SKM-1 treated with dmso at 0.1 percent for 144 hours (cell line): ENCODE measurements around the gene LFNG.

Source experiments
- DNase-seq: peaks from one replicate; lab custom pipeline; 2025; ENCODE audit not compliant: unreplicated experiment; lab: John Stamatoyannopoulos, UW

LFNG gene

DNA sequence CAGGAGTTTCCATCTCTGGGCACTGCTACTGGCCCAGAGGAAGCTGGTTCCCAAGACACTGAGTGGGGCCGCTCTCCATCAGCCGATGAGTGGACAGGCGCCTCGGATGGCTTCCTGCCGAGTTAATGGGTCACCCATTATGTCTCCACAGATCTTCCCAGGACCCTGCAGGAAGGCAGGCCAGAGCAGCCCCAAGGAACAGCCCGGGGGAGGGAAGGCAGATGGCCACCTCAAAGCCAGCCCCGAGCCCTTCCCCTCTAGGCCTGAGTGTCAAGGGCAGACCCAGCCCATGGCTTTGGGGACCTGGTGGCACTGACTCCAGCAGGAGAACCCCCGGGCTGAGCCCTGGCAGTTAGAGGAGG, 3.4 kb upstream of the LFNG start:
- no peak for DNase-seq

DNA sequence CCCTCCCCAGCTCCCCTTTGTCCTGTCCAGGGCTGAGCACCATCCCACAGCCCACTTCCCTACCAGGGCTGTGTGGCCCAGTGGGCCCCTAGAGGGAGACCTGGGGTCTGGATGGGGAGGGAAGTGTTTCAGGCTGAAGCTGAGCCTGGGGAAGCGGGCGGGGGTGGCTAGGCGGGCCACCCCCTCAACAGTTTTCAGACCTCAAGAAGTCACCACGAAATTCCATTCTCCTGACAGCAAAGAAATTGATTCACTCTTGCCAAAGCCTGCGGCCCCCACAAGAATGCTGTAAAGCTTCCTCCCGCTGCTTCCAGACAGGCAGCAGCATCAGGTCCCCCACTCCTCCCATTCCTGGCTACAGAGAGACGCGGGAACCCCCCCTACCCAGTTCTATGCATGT, 2.5 kb upstream of the LFNG start:
- no peak for DNase-seq

DNA sequence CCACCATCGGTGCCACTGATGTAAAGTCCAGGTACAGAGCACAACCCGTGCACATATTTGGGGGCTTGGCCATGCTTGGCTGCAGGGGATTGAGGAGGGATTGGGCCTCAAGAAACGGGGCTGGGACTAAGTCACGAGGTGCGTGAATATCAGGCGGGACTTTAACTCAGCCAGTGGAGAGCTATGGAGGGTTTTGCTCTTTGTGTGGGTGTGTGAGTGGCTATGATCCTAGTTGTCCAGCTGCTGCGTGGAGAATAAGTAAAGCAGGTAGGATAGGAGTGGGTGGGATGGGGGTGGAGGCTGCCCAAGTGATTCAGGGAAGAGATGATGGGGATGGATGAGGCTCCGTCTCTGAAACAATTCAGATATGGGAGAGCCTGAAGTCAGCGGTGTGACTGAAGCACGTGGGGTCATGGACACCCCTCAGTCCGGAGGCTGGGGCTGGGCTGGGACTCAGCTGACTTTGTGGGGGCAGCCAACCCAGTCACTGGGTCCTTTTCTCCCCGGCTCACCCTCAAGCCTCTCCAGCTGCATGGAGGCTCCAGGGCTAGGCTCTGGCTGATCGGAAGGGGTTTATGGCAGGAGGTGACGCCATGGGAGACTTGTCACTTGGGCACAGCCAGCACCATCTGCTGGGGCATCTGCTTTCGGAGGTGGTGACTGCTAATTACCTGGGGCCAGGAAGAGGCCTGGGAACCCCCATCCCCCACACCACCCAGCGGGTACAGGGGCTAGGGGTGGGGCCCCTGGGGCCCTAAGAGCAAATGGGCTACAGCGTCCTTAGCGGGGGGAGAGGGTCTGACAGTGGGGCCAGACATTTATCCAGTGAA, 1.7 kb upstream of the LFNG start:
- no peak for DNase-seq

DNA sequence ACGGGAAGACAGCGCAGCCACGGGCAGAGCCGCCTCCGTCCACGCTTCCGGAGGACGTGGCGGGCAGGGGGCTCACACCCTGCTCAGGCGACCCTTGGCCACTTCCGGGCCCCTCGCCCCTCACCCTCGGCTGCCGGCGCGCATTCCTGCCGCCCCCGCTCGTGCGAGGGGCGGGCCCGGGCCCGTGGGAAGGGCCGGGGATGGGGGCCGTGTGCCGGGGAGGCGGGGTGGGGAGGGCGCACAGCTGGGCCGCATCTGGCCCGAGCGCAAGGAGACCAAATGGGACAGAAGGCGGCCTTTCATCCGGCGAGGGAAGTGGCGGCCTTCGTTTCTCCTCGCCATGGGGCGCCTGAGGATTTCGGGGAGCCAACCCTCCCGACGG, 846 bp upstream of the LFNG start:
- DNase-seq: no peak

DNA sequence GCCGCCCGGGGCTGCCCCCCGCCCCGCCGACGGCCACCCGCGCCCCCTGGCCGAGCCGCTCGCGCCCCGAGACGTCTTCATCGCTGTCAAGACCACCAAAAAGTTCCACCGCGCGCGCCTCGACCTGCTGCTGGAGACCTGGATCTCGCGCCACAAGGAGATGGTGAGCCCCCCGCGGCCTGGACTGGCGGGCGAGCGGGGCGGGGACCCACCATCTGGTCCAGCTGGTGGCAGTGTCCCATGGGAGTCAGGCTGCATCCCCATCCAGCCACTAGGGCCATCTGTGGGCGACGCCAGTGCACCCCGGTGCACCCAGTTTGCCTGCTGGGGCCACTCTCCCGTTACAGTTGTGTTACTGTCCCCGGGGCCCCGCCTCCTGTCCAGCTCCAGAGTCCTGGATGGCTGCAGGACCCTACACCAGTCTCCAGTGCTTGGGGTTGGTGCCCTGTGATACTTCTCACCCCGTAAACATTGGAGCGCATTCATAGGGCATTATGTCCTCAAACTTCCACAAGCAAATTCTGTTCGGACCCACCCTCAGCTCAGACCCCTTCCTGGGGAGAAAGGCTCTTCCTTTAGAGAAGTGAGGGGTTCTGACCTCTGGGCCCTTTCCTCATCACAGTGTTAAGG, 672 bp downstream of the LFNG start:
- DNase-seq: no peak

DNA sequence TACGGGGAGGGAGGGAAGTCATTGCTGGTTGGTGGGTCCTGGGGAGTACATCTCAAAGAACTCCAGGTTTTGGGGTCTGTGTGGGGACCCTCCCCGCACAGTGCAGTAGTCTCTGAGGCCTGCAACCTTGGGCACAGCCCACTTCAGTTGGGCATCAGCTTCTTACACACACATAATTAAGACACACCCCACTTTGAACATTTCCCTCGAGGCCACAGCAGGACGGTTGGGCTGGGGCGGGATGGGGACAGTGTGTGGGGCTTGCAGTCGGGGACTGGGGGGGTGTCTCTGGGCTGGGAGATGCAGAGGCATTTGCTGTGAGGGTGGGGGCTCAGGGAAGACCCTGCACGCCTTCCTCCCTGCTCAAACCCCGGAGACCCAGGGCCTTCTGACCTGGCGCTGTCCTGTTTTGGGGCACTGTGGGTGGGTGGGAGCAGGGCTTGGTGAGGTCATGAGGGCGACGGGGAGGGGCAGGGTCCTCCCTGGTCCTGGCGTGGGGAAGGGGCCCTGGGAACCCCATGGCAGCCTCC, 1.3 kb downstream of the LFNG start:
- DNase-seq: no peak

DNA sequence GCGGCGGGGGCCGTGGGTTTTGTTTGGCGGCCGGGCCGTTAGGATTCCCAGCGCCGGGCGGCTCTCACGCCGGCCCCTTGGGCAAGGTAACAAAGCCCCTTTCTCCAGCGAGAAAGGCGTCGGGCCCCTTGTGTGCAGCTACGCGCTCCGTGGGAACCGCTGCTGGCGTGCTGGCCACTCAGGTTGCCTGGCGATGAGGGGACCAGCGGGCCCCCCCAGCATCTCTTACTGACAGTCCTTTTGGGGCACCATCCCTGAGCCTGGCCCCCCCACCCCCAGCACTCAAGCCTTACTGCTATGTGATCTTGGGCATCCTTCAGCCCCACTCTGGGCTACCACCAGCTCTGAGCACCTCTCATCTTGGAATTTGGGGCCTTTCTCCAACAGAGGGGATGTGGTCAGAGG, 1.8 kb downstream of the LFNG start:
- no peak for DNase-seq

DNA sequence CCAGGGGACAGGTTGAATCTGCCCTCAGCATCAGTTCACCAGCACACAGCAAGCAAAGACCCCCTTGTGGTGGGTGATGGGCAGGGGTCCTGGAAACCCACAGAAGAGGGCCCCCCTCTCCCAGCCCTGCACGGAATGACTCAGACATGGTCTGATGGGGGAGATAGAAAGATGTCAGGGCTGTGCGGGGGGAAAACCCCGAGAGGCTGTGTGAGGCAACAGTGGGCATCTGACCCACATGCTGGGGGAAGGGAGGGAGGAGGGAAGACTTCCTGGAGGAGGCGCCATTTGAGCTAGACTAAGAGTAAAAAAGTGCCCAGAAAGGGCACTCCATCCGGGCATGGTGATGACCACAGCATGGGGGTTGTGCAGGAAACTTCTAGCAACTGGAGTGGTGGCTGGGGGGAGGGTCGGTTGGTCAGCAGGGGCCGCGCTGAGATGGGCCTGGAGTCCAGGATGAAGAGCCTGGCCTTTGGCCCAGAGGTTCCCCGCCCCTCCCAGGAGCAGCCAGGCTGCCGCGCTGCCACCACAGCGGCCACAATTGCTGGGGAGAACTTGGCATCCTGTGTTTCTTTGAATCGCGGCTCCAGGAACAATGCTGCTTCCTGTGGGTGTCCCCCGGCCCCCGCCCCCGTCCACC, 2.5 kb downstream of the LFNG start:
- no peak for DNase-seq

DNA sequence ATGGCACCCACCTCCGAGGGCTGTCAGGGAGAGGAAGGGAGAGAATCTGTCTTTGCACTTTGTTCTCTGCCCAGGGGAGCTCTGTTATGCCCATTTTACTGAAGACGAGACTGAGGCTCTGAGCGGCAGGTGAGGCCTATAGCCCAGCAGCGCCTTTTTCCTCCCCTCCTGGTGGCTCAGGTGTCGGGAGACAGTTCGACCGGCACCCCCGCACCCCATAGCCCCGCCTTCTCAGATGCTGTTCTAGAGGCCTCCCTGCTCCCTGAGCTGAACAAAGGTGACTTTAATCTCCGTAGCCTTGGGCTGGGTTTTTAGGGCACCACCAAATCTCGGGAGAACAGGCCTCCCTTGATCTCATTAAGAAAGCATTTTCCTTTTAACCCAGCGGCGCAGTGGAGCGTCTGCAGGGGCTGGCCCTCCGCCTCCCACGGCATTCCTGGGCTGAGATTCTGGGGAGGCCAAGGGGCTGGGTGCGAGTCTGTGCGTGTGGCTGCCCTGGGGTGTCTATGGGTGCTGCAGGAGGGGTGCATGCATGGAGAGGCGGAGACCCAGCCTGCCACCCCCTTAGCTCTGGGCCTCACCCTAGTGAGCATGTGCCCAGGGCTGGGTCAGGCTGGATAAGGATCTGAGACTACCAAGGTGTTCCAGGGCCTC, 3.3 kb downstream of the LFNG start:
- no peak for DNase-seq

DNA sequence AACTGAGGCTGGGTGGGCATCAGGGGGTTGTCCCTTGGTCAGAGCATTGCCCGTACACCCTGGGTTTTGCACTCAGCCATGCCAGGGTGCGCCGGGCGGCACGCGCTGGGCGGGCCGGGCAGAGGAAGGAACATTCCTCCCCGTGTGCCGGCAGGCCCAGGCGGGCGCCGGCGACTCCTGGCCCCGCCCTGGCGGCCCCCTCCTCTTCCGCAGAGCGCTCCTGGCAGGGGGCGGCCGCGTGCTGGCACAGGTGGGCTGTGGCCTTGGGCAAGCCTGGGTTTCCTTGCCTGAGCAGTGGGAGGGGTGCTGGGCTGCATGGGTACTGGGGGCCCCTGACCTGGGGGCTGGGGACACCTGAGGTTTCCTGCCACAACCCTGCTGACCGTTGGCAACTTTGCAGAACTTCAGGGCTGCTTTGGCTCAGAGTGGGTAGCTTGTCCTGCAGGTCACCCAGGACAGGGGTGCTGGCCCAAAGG, 3.9 kb downstream of the LFNG start:
- DNase-seq: no peak

DNA sequence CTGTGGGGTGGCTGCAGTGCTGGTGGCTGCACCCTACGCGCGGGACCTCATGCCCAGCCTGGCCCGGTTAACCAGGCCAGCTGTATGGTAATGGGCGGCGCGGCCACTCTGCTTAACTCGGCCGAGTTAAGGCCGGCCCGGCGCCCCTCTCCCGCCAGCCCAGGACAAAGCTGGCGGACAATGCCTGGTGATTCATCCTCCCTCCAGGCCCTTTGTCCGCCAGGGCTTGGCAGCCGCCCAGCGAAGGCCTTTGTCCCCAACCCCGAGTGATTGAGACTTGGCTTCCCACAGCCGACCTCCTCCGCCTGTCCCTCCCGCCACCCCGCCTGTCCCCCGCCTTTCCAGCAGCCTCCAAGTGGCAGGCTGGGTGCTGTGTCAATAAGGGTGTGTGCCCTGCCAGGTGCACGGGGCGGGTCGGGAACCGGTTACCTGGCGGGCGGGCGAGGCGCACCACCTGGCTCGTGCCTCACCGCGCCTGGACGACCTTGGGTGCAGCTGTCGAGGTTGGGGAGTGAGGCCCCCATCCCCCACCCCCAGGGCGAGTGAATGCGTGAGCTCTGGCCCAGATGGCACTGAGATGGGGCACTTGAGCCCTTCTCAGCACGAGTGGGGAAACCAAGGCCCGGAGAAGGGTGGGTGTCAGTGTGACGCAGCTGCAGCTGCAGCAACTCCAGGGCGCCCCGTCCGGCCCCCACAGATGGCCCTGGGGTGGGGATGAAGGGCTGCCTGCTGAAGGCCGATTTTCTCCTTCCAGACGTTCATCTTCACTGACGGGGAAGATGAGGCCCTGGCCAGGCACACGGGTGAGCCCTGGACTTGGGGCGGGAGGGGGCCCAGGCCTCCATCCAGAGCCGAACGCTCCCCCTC, 4.6 kb downstream of the LFNG start:
- no peak for DNase-seq

DNA sequence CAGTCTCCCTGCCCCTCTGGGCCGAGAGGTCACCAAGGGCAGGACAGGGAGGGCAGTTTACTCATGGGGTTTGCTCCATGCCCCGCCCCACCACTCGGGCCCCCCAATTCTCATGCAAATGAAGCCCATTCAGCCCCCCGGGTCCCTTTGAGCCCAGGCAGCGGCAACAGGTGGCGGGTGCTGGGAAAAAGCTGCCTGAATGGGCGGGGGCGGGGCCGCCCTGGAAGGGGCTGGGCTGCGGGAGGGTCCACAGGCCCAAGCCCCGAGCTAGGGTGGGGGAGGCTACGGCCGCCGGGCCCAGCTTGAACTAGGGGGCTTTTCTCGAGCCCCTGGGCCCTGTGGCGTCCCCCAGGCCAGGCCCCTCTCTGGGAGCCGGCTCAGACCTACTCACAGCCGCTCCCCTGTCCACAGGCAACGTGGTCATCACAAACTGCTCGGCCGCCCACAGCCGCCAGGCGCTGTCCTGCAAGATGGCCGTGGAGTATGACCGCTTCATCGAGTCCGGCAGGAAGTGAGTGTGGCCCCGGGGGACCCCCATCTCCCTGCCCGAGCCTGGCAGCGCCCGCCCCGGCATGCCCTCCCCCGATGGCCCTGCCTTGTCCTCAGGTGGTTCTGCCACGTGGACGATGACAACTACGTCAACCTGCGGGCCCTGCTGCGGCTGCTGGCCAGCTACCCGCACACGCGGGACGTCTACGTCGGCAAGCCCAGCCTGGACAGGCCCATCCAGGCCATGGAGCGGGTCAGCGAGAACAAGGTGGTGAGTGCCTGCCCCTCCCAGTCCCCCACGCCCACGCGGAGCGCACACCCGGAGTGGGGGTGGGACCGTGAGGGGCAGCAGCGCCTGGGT, 5.5 kb downstream of the LFNG start:
- no peak for DNase-seq

DNA sequence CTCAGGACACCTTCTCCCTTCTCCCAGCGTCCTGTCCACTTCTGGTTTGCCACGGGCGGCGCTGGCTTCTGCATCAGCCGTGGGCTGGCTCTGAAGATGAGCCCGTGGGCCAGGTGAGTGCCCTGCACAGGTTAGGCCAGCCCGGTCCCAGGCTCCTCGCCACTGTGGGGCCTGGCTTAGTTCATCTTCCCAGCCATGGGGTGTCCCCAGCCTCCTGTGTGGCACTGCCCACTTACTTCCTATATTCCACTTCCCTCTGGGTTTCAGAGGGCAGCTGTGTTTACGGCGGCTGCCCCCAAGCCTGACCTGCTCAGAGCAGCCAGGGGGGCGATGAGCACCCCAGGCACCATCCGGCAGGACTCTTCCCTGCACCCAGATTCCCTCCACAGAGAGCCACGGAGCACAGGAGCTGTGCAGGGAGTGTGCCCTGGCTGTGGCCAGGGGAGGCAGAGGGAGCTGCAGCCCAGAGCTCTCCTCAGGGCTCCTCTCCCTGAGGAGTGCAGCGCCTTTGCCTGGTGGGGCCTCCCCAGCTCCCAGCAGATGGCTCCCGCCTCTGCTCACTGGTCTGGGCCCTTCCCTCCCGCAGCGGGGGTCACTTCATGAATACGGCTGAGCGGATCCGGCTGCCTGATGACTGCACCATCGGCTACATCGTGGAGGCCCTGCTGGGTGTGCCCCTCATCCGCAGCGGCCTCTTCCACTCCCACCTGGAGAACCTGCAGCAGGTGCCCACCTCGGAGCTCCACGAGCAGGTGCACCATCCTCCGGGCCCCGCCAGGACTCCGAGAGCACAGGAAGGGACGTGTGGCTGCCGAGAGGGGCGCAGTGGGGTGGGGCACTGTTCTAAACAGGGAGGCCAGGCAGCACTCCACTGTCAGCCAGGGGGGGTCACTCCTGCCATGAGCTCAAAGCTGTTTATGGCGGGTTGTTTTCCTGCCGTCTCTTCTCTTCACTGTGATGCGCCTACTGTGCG, 6.4 kb downstream of the LFNG start:
- no peak for DNase-seq

DNA sequence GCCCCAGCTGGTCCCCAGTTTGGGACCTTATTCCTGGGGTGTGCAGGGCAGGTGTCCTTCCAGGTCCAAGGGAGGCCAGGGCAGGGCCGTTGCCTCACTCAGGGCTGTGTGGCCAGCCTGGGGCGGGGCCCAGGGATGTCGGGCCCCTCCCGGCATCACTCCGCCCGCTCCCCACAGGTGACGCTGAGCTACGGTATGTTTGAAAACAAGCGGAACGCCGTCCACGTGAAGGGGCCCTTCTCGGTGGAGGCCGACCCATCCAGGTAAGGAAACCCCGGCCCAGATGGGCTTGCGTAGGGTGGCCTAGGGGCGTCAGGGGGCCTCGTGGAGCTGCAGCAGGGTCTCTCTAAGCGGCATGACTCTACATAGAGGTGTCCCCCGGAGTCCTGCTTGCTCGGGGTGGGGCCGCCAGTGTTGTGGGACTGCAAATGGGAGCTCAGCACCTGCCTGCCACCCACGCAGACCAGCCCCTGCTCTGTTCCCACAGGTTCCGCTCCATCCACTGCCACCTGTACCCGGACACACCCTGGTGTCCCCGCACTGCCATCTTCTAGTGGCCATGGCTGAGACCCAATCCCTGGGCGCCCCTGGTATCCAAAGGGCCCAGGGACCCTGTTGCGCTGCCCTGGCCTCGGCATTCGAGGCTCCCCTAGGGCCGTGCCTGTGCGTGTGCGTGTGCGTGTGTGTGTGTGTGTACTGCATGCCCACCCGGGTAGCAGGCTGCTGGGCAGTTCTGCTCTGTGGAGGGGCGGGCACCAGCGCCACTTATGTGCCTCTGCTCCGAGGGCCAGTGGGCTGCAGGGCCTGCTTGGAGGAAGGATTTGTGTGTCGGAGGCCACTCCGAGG, 7.3 kb downstream of the LFNG start:
- DNase-seq: no peak

DNA sequence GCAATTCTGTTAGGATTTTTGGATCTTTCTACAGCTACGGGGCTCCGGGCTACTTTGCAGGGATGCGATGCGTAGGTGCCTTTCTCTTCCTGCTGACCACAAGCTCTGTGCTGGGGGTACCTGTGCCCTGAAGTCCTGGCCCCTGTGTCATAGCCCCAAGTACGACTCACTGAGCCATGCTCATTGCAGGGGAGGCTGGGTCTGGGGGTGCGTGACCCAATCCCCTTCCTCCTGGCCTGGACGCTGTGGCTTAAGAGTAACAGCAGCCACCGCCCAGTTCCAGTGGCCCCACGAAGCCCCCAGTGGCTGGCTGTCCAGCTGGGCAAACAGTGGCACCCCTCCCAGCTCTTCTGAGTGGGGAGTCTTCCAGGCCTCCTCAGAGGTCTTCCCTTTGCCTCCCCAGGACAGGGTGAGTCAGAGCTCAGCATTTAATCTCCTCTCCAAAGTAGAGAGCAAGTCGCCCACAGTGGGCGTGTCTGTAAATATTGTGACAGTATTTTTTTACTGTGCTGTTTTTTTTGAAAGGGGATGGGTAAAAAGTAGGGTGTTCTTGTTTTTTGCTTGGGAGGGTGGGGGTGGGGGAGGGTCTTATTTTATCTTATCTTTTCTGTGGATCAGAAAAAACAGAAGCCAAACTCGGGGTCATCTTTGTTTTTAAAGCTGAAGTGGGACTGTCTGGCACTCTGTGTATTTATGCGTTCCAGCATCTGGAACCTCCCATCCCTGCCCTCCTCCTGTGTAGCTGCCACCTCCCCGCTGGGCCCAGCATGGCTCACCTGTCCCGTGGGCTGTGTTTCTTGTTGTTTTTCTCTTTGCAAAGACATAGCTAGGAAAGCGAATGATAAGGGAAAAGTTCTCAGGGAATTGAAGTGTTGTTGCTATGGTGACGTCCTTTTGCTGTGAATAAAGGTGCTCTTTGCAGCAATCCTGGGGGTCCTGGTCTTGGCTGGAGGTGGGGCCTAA, 8.2 kb downstream of the LFNG start:
- DNase-seq: no peak

DNA sequence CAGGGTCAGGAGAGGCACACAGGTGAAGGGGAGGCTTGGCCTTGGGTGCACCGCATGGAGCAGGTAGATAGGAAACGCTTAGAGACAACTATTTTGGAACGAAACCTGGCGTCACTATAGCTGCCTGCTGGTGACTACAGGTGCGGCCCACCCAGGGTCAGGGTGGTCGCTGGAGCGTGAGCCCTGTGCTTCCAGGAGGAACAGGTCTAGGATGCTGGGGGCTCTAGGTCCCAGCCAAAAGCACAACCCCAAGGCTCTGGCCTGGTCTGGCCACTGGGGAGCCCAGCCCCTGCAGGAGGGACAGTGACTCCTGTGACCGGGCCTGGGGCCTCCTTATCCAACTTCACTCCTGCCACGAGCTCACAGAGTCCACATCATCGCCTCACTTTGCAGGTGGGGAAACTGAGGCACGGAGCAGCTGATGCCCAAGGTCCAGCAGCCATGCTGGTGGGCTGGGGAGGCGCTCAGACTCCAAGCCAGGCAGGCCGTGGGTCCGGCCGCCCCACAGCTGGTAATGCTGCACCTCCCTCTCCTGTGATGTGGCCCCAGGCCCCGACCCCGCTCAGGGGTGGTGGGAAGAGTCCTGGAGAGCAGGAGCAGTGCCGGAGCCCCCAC, 9.0 kb downstream of the LFNG start:
- no peak for DNase-seq
